ENCODE measurements around the gene KANK2.

KANK2 gene

GRCh38 chr19:11197291-11198174 is at the start of gene KANK2:
Gene KANK2, minus strand, starts transcription at chr19:11197545. Its CDS starts 3,034 bp downstream, at chr19:11194511.
- DNase-seq = peak; percentile 34

GRCh38 chr19:11246941-11247340 is 49.6 kb upstream of the KANK2 start:
- no peak for DNase-seq

DNA sequence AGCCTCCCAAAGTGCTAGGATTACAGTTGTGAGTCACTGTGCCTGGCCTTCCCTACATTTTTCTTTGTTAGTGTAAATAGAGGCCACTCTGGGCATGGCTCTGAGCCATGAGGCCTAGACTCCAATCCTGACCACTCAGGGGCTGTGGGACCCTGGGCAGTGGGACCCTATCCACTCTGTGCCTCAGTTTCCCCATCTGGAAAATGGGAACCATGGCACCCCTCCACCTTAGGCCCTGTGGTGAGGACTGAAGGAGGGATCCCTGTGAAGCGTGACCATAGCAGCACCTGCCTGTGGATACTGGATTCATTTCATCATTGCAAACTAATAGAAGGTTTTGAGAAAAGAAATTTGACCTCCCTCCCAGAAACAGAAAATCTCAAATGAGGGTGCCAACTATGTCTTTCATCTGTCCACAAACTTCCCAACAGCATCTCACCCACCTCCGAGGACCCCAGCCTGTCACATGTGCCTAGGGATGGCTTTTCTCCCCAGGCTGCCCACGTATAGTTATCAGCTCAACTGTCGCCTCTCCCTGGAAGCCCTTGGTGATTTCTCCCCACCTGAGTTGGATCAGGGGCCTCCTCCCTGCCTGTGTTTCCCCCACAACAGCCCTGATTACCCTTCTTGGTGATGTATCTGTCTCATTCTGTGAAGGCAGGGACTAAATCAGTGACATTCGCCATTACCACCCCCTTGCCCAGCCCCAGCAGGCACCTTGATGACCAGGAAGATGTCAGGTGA is 47.7 kb upstream of the KANK2 start:
- no peak for DNase-seq

DNA sequence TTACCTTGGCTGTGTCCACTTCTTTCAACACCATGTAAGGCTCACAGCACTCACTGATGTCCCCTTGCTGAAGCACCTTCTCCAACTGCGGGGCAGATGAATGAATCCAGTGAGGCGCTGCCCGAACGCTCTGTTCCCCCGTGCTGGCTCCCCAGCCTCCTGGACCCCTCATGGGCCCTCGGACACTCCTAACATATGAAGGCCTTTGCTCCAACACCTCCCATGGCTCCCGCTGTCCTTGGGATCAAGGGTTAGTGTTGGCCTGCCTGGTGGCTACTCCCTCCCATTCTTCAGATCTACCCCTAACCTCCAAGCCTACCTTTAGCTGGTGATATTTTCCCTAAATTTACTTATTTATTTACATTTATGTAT is 46.4 kb upstream of the KANK2 start:
- no peak for DNase-seq

GRCh38 chr19:11242864-11243797 is 45.8 kb upstream of the KANK2 start:
- peak; percentile 10 for DNase-seq

DNA sequence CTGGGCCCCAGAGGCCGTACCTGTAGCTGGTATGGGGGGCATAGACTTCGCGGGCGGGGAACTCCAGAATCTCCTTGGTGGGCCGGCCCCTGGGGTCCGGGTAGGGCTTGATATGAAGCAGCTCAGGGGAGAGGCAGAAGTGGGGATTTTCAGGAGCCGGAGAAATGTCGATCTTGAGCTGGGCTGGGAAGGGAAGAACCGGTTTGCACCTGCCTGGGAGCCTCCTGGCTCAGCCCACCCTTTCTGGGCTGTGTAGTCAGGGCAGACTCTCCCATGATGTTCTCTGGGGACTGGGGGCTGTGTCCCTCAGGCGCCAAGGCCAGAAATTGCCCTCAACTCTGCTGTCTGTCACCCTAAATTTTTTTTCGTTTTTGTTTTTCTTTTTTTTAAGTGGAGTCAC is 44.7 kb upstream of the KANK2 start:
- no peak for DNase-seq

GRCh38 chr19:11240008-11240444 is 42.7 kb upstream of the KANK2 start:
- DNase-seq = no peak

DNA sequence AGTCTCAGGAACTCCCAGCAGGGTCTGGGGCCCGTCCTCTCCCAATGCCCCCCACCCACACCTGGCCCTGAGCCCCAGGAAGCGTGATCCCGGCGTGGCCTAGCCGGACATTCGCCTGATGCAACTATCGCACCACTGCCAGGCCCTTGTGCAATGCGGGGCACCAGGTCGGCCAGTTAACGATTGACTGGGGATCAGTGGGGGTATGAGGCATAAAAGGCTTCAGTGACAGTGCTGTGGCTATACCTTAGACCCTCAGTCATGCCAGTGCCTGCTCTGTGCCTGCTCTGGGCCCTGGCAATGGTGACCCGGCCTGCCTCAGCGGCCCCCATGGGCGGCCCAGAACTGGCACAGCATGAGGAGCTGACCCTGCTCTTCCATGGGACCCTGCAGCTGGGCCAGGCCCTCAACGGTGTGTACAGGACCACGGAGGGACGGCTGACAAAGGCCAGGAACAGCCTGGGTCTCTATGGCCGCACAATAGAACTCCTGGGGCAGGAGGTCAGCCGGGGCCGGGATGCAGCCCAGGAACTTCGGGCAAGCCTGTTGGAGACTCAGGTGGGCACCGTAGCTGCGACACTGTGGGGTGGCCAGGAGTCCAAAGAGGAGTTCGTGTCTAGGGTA is 42.1 kb upstream of the KANK2 start, which contains the start of gene ANGPTL8:
ANGPTL8 (plus strand) TSS at position 243 of the 624 bp plus-strand sequence; CDS start at position 262, 19 bp downstream.
- DNase-seq = no peak

DNA sequence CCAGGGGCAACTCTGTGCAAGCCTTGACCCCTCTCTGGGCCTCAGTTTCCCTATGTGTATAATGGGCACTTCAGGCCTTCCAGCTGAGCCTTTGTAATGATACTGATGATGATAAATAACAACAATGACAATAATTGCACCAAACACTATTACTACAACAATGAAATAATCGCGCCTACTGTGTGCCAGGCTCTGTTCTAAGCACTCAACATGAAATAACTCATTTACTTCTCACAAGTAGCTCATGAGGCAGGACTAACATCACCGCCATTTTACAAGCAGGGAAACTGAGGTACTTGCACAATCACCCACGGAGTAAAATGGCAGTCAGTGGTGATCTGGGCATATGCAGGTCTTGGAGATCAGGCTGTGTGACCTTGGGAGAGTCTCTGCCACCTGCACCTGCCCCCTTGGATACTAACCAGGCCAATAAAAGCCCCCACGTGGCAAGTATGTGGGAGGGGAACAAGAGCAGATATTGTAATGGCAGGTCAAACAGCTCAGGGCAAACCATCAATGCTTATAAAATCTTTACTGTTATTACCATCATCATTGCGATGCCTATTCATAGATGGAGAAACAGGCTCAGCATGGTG is 41.5 kb upstream of the KANK2 start:
- DNase-seq = no peak

DNA sequence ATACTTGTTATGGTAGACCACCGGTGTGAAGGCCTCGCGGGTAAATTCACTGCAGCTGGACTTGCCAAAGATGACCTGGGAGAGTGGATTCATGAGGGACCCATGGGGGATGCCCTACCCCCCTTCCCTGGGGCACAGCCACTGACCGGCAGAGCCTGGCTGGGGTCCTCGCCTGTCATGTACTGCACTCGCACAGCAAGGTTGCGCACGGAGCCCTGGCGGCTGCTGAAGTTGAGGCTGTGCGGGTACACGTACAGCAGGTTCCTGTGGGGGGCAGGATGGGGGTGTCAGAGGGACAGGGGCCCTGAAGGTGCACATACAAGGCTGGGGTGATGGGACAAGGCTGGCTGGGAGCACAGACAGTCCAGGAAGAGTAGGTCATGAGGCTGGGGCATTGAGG is 40.7 kb upstream of the KANK2 start:
- no peak for DNase-seq

DNA sequence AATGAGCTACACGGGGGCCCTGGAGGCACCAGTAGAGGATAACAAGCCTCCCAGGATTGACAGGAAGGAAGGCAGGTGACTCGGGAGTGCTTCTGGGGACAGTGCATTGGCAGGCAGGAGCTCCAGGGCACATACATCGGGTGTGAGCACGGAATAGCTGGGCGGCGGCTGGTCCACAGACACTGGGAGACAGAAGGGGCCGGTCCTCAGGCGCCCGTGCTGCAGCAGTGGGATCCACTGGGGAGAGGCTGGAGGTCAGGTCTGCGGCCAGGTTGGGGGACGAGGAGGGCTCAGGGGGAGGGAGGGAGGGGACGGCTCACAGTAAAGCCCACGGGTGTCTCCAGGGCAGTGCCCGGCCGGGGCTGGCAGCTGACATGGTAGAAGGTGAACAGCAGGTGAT is 40.0 kb upstream of the KANK2 start:
- no peak for DNase-seq

DNA sequence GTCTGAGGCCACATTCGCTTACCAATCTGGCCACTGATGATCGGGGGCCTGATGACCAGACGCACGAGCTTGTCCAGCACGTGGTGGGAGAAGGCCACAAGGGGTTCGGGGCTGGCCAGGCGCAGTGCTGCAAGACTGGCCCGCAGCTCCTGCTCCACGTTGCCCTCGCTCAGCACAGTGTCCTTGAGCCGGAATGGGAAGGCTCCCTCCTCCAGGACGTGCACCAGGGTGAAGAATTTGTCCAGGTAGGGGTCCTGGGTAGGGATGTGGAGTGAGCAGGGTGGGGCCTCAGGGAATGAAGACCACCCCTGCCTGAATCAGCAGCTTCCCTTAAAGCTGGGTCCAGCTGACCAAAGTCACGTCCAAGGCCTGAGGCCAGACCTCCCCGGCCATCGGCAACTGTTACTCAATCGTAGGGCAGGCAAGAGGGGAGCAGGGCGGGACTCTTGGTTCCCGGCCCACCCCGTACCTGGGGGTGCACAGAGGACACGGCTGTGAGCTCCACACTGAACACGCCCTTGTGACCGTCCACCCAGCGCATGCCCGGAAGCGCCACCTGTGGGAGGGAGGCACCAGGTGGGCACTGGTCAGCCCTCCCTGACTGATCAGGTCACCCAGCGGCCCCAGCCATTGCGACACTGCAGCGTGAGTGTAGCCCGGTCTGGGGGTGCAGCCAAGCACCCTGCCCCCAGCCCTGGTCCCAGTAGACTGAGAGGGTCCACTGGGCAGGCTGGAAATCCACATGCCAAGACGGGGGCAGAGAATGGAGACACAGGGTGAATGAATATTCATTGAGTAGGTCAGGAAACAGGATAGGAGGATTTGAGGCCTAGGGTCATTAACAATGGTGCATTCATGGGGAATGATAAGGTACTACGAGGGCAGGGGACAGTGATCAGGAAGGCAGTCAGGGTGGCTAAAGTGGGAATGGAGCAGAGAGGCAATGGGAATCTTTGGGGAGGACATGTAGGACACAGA is 39.3 kb upstream of the KANK2 start:
- no peak for DNase-seq

DNA sequence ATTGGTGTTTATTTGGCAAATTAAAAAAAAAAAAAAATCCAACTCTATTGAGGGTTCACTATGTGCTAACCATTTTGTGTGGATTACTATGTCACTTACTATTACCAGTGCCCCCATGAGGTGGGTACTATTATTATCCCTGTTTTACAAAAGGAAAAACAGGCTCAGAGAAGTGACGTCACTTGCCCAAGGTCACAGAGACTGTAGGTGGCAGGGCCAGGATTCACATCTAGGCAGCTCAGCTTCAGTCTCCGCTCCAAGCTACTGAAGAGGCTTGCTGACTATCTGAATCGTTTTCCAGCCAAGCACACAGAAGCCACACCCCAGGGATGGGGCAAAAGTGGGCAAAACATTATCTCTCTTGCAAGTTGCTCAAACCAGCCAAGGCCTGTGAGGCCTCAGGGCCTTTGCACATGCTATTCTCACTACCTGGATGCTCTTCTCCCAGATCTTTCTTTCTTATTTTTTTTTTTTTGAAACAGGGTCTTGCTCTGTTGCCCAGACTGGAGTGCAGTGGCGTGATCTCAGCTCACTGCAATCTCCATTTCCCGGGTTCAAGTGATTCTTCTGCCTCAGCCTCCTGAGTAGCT is 37.2 kb upstream of the KANK2 start:
- DNase-seq = no peak

- no peak for DNase-seq
Measured at GRCh38 chr19:11233073-11233472, 35.7 kb upstream of the KANK2 start.

- DNase-seq = no peak
Measured at GRCh38 chr19:11232555-11232954, 35.2 kb upstream of the KANK2 start.

- DNase-seq = no peak
Measured at GRCh38 chr19:11230621-11231386, 33.5 kb upstream of the KANK2 start.

GRCh38 chr19:11227195-11227886 is 30.0 kb upstream of the KANK2 start:
- no peak for DNase-seq

GRCh38 chr19:11226716-11227166 is 29.4 kb upstream of the KANK2 start:
- DNase-seq = no peak

DNA sequence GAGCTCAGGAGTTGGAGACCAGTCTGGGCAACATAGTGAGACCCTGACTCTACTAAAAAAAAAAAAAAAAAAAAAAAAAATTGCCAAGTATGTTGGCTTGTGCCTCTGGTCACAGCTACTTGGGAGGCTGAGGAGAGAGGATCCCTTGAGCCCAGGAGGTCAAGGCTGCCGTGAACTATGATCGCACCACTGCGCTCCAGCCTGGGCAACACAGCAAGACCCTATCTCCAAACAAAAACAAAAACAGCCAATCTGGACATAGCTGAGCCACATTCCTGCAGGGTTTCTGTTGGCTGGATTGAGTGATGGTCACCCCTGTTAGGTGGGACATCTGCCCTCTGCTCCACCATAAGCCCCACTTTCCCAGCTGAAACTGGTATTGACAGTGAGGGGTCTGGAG is 28.5 kb upstream of the KANK2 start:
- no peak for DNase-seq
